Breast epithelium (tissue), 4 donors: ENCODE data around the gene ZNF366. TPM values are rescaled to one million over a fixed set of nuclear protein-coding genes. Genes with fewer than 3 reads are reported as not detected.

Experiments used
- DNase-seq, 2 donors: peaks; one replicate each; pipeline ENCODE4 v3.0.0-alpha.2; 2019; ENCODE audit warnings: low spot score in 2 of 2
- H3K27ac ChIP-seq, 2 donors: fragments of 200-600 bp; sonication (generic) in 1 of 2; one replicate each; pipeline ENCODE4 v1.5.1; 2016 to 2019; ENCODE audit warnings: mild to moderate bottlenecking in 1 of 2
- H3K27me3 ChIP-seq, 2 donors: fragments of 200-600 bp; sonication (generic) in 1 of 2; one replicate each; pipeline versions ENCODE4 v1.5.1 to v1.6.0; 2017 to 2019; ENCODE audit warnings: control low read depth in 1 of 2, mild to moderate bottlenecking in 1 of 2
- H3K36me3 ChIP-seq: fragments of 200-600 bp; one replicate; pipeline ENCODE4 v1.5.1; 2019
- H3K4me1 ChIP-seq, 2 donors: fragments of 200-600 bp; sonication (generic); one replicate each; pipeline ENCODE4 v1.5.1; 2016 to 2019; ENCODE audit warnings: control low read depth in 1 of 2
- H3K4me3 ChIP-seq, 3 donors: fragments of 200-600 bp; sonication (generic); 1 replicate in 2 of 3; 2 replicates in 1 of 3; pipeline ENCODE4 v1.5.1; 2016 to 2019; ENCODE audit warnings: mild to moderate bottlenecking in 3 of 3, moderate library complexity in 2 of 3
- H3K9me3 ChIP-seq, 2 donors: fragments of 200-600 bp; sonication (generic) in 1 of 2; one replicate each; pipeline ENCODE4 v1.5.1; 2016 to 2019; ENCODE audit warnings: control low read depth in 1 of 2
- CTCF ChIP-seq, 3 donors: fragments of 450-650 bp; IDR thresholded peaks; one replicate each; pipeline ENCODE4 v1.5.1; 2016 to 2017; ENCODE audit warnings: antibody characterized with exemption in 3 of 3, mild to moderate bottlenecking in 3 of 3, moderate library complexity in 3 of 3
- POLR2A ChIP-seq: fragments of 450-650 bp; IDR thresholded peaks from one replicate; pipeline ENCODE4 v1.6.1; 2016; ENCODE audit warnings: antibody characterized with exemption, mild to moderate bottlenecking, moderate library complexity
- POLR2AphosphoS5 ChIP-seq, 3 donors: sonication (generic); formaldehyde crosslinking; IDR thresholded peaks; one replicate each; pipeline ENCODE4 v1.6.1; 2017; ENCODE audit warnings: antibody characterized with exemption in 3 of 3
- intact Hi-C: fragments of 100-400 bp; cut with DNase I; formaldehyde crosslinking; loops from one replicate; pipeline ENCODE4 v1.15.1; 2023; ENCODE audit warnings: low total_unique reads
- total RNA-seq, 3 donors: library from RNA; depleted of rRNA; stranded (reverse); fragments of >200 nt; gene quantifications; one replicate each; pipeline ENCODE4 v1.1.0, GENCODE V29; 2016

The ZNF366 gene
- total RNA-seq, 3 donors from 2014 or later = 1.9 to 5.2 (median 2.6) TPM

- no peaks in the 10 kb centered on the region for H3K9me3 ChIP-seq
- DNase-seq = no peak
- no peak overlapping the region for H3K27ac ChIP-seq
- H3K36me3 ChIP-seq = no peaks in the 10 kb centered on the region
- no peak for TF ChIP-seq POLR2AphosphoS5 (IDR thresholded peaks at IDR 0.05)
- no peak for TF ChIP-seq POLR2A
- no peak for TF ChIP-seq CTCF (IDR thresholded peaks at IDR 0.05)
- no peaks in the 10 kb centered on the region for H3K27me3 ChIP-seq
- intact Hi-C loops = no loop called here
- H3K4me1 ChIP-seq = no peaks in the 10 kb centered on the region
- H3K4me3 ChIP-seq = no peak overlapping the region
These were observed 30.0 kb downstream of the ZNF366 start for GRCh38 chr5:72477176-72477575.

DNA sequence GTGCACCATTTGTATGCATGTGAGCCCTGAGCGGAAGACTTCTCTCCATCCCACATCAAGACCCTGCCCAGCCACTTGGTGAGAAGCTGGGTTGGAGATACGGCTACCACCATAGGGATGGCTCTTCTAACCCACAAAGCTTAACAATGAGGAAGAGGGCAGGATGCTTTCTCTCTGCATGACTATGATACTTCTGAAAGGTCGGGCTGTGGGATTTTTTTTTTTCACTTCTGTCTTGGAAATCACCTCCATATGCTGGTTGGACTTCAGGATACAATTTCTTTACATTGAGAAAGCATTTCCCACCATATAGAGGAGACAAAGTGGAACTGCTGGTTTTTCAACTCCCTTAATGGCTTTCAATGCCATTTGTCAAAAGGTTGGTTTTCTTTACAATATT lies 30.5 kb downstream of the ZNF366 start:
- Histone ChIP-seq H3K4me1 (no peaks in the 10 kb centered on the region), H3K27me3 (no peaks in the 10 kb centered on the region), H3K27ac (no peak overlapping the region), H3K4me3 (no peak overlapping the region), H3K9me3 (no peaks in the 10 kb centered on the region), H3K36me3 (no peaks in the 10 kb centered on the region)
- no peak for DNase-seq
- no peak for TF ChIP-seq POLR2AphosphoS5 (IDR thresholded peaks at IDR 0.05)
- TF ChIP-seq CTCF (IDR thresholded peaks at IDR 0.05) = no peak
- no peak for TF ChIP-seq POLR2A
- intact Hi-C loops = no loop called here

DNA sequence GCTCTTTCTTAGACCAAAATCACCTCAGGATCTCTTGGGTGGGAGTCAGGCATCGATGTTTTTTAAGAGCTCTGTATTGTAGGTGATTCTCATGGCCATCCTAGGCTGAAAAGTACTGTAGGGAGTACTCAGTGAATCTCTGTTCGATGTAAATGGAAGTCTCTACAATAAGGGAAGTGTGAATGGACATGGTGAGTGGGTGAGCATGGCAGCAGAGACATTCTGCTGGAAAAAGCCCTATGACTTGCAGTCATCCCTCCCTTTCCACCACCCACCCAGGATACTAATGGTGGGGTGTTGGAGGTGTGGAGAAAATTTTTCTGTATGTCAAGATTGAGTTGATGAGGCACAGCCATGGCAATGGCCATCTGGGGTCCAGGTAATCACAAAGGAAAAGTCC lies 30.9 kb downstream of the ZNF366 start:
- Histone ChIP-seq H3K27ac (no peak overlapping the region), H3K27me3 (no peaks in the 10 kb centered on the region), H3K36me3 (no peaks in the 10 kb centered on the region), H3K4me1 (no peaks in the 10 kb centered on the region), H3K9me3 (no peaks in the 10 kb centered on the region), H3K4me3 (no peak overlapping the region)
- TF ChIP-seq CTCF (IDR thresholded peaks at IDR 0.05) = no peak
- no peak for TF ChIP-seq POLR2AphosphoS5 (IDR thresholded peaks at IDR 0.05)
- no peak for TF ChIP-seq POLR2A
- intact Hi-C loops = no loop called here
- no peak for DNase-seq

DNA sequence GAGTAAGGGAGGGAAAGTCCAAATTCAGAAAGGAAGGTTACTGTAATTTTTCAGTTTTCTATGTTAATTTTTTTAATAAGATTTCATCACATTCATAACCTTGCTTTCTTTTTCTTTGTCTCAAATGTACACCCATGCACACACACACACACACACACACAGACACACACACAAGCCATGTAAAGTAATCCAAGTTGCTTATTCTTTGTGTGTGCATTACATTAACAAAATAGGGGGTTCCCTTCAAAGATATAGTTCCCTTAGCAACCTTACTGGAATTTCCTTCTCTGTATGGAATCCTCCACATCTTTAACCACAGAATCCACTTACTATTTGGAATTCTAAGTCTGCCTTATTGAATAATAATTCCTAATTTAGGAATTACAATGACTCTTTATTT lies 32.7 kb downstream of the ZNF366 start:
- Histone ChIP-seq H3K27ac (no peak overlapping the region), H3K9me3 (no peaks in the 10 kb centered on the region), H3K27me3 (no peaks in the 10 kb centered on the region), H3K36me3 (no peaks in the 10 kb centered on the region), H3K4me1 (no peaks in the 10 kb centered on the region), H3K4me3 (no peak overlapping the region)
- no peak for DNase-seq
- TF ChIP-seq POLR2AphosphoS5 (IDR thresholded peaks at IDR 0.05) (no peak), POLR2A (no peak), CTCF (IDR thresholded peaks at IDR 0.05) (no peak)
- intact Hi-C loops = no loop called here

DNA sequence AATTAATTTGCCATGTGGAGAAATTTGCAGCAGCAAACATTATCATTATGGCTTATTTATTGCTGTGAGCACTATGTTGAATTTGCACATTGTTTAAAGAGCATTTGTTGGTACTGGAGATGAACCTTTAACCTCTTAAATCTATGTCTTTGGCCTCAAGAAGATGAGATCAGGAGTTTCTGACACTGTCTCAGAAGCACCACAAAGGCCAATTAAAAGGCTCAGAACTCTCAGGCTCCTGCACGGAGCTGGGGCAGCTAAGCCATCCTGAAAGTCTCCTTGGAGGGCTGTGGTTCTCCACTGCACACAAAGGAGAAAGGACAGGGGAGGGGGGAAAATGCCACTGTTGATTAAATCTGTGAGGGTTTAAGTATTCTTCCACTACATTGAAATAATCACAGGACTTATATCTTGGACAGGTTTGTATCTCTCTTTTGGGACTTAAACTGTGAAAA lies 33.1 kb downstream of the ZNF366 start:
- DNase-seq = no peak
- H3K4me3 ChIP-seq = no peak overlapping the region
- intact Hi-C loops = no loop called here
- no peak for TF ChIP-seq POLR2AphosphoS5 (IDR thresholded peaks at IDR 0.05)
- H3K27ac ChIP-seq = no peak overlapping the region
- no peaks in the 10 kb centered on the region for H3K9me3 ChIP-seq
- H3K4me1 ChIP-seq = no peaks in the 10 kb centered on the region
- no peaks in the 10 kb centered on the region for H3K27me3 ChIP-seq
- H3K36me3 ChIP-seq = no peaks in the 10 kb centered on the region
